GM23338 (cell line): ENCODE results near the gene NR2C2.

Experiments used
- CREB1 ChIP-seq: fragments of 250-450 bp; sonication (Bioruptor Pico); IDR thresholded peaks from 2 replicates; pipeline ENCODE4 v1.5.0; 2020; ENCODE audit warnings: low read depth, mild to moderate bottlenecking, moderate library complexity
- EZH2 ChIP-seq: fragments of 200-600 bp; sonication (generic); IDR thresholded peaks from one replicate; pipeline ENCODE4 v1.8.0; 2017; ENCODE audit warnings: antibody characterized with exemption, mild to moderate bottlenecking, low read depth; ENCODE audit not compliant: unreplicated experiment
- EZH2phosphoT487 ChIP-seq: fragments of 200-600 bp; sonication (generic); IDR thresholded peaks from one replicate; pipeline ENCODE4 v1.8.1; 2018; ENCODE audit warnings: antibody characterized with exemption; ENCODE audit not compliant: unreplicated experiment
- NANOG ChIP-seq: IDR thresholded peaks from 2 replicates; pipeline ENCODE4 v1.6.1; 2016; ENCODE audit warnings: antibody characterized with exemption, borderline replicate concordance
- POLR2AphosphoS5 ChIP-seq: IDR thresholded peaks from 2 replicates; pipeline ENCODE4 v1.6.1; 2016; ENCODE audit warnings: antibody characterized with exemption, low read depth
- TF ChIP-seq, protein P1 (sequence below): IDR thresholded peaks from 2 replicates; pipeline ENCODE4 v1.6.1; 2016; ENCODE audit warnings: antibody characterized with exemption
- TF ChIP-seq, protein P2 (sequence below), 2 experiments: fragments of 200-600 bp in 1 of 2; sonication (generic) in 1 of 2; conservative IDR thresholded peaks; 2 replicates each; pipeline versions ENCODE4 v1.5.1 to v1.6.1; 2016 to 2017; ENCODE audit warnings: antibody characterized with exemption in 2 of 2, low read depth in 2 of 2, mild to moderate bottlenecking in 2 of 2, moderate library complexity in 1 of 2
- TF ChIP-seq, protein P3 (sequence below): IDR thresholded peaks from one replicate; pipeline ENCODE4 v1.6.1; 2018; ENCODE audit warnings: antibody characterized with exemption; ENCODE audit not compliant: unreplicated experiment

DNA sequence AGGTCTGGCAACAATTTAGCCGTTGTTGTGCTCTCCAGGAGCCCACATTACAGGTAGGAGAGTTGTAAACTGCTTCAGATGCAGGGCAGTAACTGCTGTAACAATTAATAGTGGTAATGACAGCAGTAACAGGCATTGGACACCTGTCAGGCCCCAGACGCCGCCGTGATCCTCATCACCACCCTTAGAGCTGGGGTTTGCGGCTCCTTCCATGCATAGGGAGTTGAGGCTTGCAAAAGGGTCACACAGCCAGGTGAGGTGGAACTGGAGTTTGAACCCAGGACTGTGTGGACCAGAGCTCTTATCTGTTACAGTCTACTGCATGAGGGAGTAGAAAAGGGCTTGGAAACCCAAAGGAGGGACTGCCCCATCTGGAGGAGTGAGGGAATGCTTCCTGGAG, 26.8 kb upstream of the NR2C2 start:
- TF ChIP-seq, protein P1, sequence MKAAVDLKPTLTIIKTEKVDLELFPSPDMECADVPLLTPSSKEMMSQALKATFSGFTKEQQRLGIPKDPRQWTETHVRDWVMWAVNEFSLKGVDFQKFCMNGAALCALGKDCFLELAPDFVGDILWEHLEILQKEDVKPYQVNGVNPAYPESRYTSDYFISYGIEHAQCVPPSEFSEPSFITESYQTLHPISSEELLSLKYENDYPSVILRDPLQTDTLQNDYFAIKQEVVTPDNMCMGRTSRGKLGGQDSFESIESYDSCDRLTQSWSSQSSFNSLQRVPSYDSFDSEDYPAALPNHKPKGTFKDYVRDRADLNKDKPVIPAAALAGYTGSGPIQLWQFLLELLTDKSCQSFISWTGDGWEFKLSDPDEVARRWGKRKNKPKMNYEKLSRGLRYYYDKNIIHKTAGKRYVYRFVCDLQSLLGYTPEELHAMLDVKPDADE = no peak
- TF ChIP-seq, protein P2, sequence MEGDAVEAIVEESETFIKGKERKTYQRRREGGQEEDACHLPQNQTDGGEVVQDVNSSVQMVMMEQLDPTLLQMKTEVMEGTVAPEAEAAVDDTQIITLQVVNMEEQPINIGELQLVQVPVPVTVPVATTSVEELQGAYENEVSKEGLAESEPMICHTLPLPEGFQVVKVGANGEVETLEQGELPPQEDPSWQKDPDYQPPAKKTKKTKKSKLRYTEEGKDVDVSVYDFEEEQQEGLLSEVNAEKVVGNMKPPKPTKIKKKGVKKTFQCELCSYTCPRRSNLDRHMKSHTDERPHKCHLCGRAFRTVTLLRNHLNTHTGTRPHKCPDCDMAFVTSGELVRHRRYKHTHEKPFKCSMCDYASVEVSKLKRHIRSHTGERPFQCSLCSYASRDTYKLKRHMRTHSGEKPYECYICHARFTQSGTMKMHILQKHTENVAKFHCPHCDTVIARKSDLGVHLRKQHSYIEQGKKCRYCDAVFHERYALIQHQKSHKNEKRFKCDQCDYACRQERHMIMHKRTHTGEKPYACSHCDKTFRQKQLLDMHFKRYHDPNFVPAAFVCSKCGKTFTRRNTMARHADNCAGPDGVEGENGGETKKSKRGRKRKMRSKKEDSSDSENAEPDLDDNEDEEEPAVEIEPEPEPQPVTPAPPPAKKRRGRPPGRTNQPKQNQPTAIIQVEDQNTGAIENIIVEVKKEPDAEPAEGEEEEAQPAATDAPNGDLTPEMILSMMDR (conservative IDR thresholded peaks at IDR 0.05; ENCODE audit: low read depth in 2 of 2) = peak in 1 of 2 experiments; percentile 4; a peak in 1 of 4 replicates
- TF ChIP-seq, protein P3, sequence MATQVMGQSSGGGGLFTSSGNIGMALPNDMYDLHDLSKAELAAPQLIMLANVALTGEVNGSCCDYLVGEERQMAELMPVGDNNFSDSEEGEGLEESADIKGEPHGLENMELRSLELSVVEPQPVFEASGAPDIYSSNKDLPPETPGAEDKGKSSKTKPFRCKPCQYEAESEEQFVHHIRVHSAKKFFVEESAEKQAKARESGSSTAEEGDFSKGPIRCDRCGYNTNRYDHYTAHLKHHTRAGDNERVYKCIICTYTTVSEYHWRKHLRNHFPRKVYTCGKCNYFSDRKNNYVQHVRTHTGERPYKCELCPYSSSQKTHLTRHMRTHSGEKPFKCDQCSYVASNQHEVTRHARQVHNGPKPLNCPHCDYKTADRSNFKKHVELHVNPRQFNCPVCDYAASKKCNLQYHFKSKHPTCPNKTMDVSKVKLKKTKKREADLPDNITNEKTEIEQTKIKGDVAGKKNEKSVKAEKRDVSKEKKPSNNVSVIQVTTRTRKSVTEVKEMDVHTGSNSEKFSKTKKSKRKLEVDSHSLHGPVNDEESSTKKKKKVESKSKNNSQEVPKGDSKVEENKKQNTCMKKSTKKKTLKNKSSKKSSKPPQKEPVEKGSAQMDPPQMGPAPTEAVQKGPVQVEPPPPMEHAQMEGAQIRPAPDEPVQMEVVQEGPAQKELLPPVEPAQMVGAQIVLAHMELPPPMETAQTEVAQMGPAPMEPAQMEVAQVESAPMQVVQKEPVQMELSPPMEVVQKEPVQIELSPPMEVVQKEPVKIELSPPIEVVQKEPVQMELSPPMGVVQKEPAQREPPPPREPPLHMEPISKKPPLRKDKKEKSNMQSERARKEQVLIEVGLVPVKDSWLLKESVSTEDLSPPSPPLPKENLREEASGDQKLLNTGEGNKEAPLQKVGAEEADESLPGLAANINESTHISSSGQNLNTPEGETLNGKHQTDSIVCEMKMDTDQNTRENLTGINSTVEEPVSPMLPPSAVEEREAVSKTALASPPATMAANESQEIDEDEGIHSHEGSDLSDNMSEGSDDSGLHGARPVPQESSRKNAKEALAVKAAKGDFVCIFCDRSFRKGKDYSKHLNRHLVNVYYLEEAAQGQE = no peak
- TF ChIP-seq EZH2 = no peak
- TF ChIP-seq EZH2phosphoT487 = no peak
- no peak for TF ChIP-seq CREB1 (CRISPR knock-in tag)
- TF ChIP-seq NANOG = no peak
- no peak for TF ChIP-seq POLR2AphosphoS5
